ENCODE measurements around the gene C1QL1. TPM values are rescaled to one million over a fixed set of nuclear protein-coding genes. Genes with fewer than 3 reads are reported as not detected.

C1QL1 gene
- total RNA-seq, 4 donors from 2014 or later: 3.7 to 10.1 (median 6.3) TPM

DNA sequence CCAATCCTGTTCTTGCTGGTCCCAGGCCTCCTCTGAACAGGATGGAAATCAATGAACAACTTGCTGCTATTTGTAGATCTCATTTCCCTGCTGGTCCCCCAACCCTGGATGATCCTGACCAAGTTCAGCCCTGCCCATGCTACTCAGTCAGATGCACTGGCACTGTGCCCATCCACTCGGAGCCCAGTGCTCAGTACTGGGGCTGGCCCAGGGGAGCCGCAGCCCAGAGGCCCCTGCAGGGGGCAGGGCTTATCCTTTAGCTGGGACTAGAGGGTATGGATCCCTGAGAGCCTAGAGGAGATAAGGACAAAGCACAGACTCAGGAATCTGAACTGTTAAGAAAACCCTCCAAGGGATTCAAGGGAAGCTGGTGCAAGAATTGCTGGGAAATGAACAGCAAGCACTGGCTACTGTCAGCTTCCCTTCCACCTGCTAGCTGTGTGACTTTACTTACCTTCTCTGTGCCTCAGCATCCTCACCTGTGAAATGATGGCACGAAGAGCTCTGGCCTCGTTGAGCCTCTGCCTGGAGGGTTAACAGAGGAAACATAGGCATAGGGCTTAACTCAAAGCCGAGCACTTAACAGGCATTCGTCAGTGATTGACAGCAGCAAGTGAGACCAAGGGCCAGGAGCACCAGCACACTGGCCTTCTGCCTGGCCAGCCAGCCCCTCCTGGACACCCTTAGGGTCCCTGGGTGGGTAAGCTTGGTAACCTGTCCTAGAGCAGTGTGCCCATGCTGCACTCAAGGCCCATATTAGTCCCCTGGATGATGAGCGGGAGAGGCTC is 29.8 kb upstream of the C1QL1 start:
- no peak for TF ChIP-seq POLR2AphosphoS5 (IDR thresholded peaks at IDR 0.05)
- TF ChIP-seq, protein P1, sequence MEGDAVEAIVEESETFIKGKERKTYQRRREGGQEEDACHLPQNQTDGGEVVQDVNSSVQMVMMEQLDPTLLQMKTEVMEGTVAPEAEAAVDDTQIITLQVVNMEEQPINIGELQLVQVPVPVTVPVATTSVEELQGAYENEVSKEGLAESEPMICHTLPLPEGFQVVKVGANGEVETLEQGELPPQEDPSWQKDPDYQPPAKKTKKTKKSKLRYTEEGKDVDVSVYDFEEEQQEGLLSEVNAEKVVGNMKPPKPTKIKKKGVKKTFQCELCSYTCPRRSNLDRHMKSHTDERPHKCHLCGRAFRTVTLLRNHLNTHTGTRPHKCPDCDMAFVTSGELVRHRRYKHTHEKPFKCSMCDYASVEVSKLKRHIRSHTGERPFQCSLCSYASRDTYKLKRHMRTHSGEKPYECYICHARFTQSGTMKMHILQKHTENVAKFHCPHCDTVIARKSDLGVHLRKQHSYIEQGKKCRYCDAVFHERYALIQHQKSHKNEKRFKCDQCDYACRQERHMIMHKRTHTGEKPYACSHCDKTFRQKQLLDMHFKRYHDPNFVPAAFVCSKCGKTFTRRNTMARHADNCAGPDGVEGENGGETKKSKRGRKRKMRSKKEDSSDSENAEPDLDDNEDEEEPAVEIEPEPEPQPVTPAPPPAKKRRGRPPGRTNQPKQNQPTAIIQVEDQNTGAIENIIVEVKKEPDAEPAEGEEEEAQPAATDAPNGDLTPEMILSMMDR (IDR thresholded peaks at IDR 0.05): no peak
- no peak for TF ChIP-seq POLR2A (IDR thresholded peaks at IDR 0.05; ENCODE audit: low read depth)
- TF ChIP-seq EP300 (IDR thresholded peaks at IDR 0.05): no peak
- no peak overlapping the region for H3K27ac ChIP-seq (replicated peaks in 1 of 4)
- H3K4me3 ChIP-seq: no peak overlapping the region
- no peaks in the 10 kb centered on the region for H3K36me3 ChIP-seq
- peaks cover 0 to 3% (median 0%) of the 10 kb centered on the region in 4 donors for H3K27me3 ChIP-seq
- H3K4me1 ChIP-seq: peaks cover 0 to 6% (median 3%) of the 10 kb centered on the region in 4 donors
- 55% methylated on average over 7 of the region's 7 CpGs for WGBS
- intact Hi-C loops (cut with DNase I): no loop called here
- no peak for DNase-seq (ENCODE audit: extremely low spot score)
- H3K9me3 ChIP-seq: peaks cover 0 to 7% (median 0%) of the 10 kb centered on the region in 4 donors

DNA sequence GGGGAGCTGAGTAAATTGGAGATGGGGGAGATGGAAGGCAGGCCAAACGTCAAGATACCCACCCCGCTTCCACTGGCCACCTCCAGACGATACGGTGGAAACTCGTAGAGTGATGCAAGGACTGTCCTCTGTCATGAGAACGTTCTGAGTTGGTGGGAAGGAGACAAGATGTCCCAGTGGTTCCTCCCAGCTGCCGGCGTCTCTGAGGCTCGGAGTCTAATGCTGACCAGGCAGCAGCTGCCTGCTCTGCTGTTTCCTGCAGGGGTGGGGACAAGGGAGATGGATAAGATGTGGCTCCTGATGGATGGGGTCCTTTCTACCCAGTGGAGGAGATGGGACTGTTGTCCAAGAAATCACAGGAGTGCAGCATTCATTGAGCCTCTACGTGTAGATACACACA is 28.2 kb upstream of the C1QL1 start:
- 89% methylated on average over 10 of the region's 10 CpGs for WGBS
- Histone ChIP-seq H3K27me3 (peaks cover 0 to 3% (median 0%) of the 10 kb centered on the region in 4 donors), H3K4me1 (peaks cover 0 to 6% (median 3%) of the 10 kb centered on the region in 4 donors), H3K27ac (replicated peaks in 1 of 4) (no peak overlapping the region), H3K4me3 (no peak overlapping the region), H3K9me3 (peaks cover 0 to 7% (median 0%) of the 10 kb centered on the region in 4 donors), H3K36me3 (no peaks in the 10 kb centered on the region)
- TF ChIP-seq POLR2AphosphoS5 (IDR thresholded peaks at IDR 0.05) (no peak), POLR2A (IDR thresholded peaks at IDR 0.05; ENCODE audit: low read depth) (no peak), EP300 (IDR thresholded peaks at IDR 0.05) (no peak)
- TF ChIP-seq, protein P1 (IDR thresholded peaks at IDR 0.05): no peak
- intact Hi-C loops (cut with DNase I): no loop called here
- no peak for DNase-seq (ENCODE audit: extremely low spot score)

DNA sequence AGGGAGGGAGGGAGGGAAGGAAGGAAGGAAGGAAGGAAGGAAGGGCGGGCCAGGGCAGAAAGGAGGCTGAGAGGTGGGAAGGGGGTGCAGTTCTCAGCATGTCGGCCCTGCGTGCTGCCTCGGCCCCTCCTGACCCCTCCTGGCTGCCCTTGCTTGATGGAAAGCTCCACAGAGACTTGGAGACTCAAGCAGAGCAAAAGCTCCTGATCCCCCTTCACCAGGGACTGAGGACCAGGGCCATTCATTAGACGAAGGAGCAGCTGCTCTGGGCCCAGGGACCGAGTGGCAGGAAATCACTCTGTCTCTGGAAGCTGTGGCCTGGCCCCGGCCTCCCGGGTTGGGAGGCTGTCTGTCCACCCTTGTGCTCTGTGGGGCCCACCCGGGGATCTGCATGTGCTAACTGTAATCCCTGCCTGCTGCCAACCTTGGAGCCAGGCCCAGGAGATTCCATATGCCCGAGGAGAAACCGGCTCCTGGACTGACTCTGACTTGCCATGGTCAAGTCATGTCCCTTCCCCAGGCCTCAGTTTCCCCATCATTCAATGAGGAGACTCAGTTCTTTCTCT is 27.4 kb upstream of the C1QL1 start:
- Histone ChIP-seq H3K27me3 (peaks cover 0 to 3% (median 0%) of the 10 kb centered on the region in 4 donors), H3K27ac (replicated peaks in 1 of 4) (no peak overlapping the region), H3K4me1 (peaks cover 0 to 6% (median 3%) of the 10 kb centered on the region in 4 donors), H3K4me3 (no peak overlapping the region), H3K36me3 (no peaks in the 10 kb centered on the region), H3K9me3 (peaks cover 0 to 7% (median 0%) of the 10 kb centered on the region in 4 donors)
- WGBS: 49% methylated on average over 7 of the region's 11 CpGs
- DNase-seq (ENCODE audit: extremely low spot score): no peak
- TF ChIP-seq EP300 (IDR thresholded peaks at IDR 0.05): no peak
- TF ChIP-seq, protein P1 (IDR thresholded peaks at IDR 0.05): no peak
- no peak for TF ChIP-seq POLR2A (IDR thresholded peaks at IDR 0.05; ENCODE audit: low read depth)
- no peak for TF ChIP-seq POLR2AphosphoS5 (IDR thresholded peaks at IDR 0.05)
- intact Hi-C loops (cut with DNase I): no loop called here

DNA sequence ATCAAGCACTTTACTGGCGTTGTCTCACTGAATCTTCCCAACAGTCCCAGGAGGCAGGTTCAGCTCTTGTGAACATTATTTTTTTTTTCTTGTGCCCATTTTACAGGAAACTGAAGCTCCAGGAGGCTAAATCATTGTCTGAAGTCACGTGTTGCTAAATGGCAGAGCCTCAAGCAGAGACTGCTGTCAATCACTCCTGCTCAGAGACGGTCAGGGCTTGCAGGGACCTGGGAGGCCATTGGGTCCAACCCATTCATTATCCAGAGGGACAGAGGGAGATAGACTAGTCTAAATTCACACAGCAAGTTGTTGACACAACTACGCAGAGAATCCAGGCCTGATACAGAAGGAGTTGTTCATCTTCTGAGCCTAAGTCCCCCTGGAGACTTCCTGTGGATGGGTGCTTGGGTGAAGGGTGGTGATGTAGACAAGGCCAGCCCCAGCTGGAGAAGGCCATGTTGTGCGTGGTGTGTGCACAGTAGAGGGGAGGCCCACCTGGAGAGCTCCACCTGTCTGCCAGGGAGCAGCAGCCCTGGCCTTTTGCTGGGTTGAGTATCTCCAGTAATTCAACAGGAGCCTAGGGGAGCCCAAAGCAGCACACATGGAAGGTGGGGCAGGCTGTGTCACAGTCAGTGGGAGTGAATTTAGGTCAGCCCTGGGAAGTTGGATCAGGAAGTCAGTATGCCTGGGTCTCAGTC is 24.3 kb upstream of the C1QL1 start:
- no peak for DNase-seq (ENCODE audit: extremely low spot score)
- TF ChIP-seq, protein P1 (IDR thresholded peaks at IDR 0.05): no peak
- TF ChIP-seq EP300 (IDR thresholded peaks at IDR 0.05): no peak
- TF ChIP-seq POLR2A (IDR thresholded peaks at IDR 0.05; ENCODE audit: low read depth): no peak
- TF ChIP-seq POLR2AphosphoS5 (IDR thresholded peaks at IDR 0.05): no peak
- Histone ChIP-seq H3K27me3 (peaks cover 0 to 8% (median 0%) of the 10 kb centered on the region in 4 donors), H3K36me3 (no peaks in the 10 kb centered on the region), H3K4me1 (peaks cover 6 to 13% (median 6%) of the 10 kb centered on the region in 4 donors), H3K4me3 (no peak overlapping the region), H3K9me3 (no peaks in the 10 kb centered on the region), H3K27ac (replicated peaks in 1 of 4) (no peak overlapping the region)
- WGBS: 94% methylated on average over 5 of the region's 5 CpGs
- intact Hi-C loops (cut with DNase I): no loop called here
